NCI-H748 treated with DMSO at 0.1 percent for 48 hours (cell line): Measurements from ENCODE around the gene PRRT2.

Experiments
- DNase-seq: peaks from one replicate; lab custom pipeline; 2025; lab: John Stamatoyannopoulos, UW

Gene PRRT2

GRCh38 chr16:29862884-29863668, 51.1 kb downstream of the PRRT2 start, which contains the start of gene CDIPT:
Gene CDIPT, minus strand, starts transcription at chr16:29863226. Its CDS starts 369 bp downstream, at chr16:29862857.
- peak; percentile 69 for DNase-seq

- DNase-seq, result no peak
Observed at GRCh38 chr16:29863669-29863984, 51.6 kb downstream of the PRRT2 start.

- DNase-seq, result no peak
Observed at GRCh38 chr16:29864205-29864604, 52.2 kb downstream of the PRRT2 start.
